WTC11 (cell line): Measurements from ENCODE around the gene CD9.

Source experiments
- CREM ChIP-seq: sonication (generic); formaldehyde crosslinking; IDR thresholded peaks from 2 replicates; pipeline ENCODE4 v1.8.1; 2022; ENCODE audit warnings: mild to moderate bottlenecking, missing genetic modification reagents, moderate library complexity
- CTCF ChIP-seq: fragments of 200-600 bp; IDR thresholded peaks from 2 replicates; pipeline ENCODE4 v1.8.0; 2022; ENCODE audit warnings: antibody characterized with exemption
- E2F1 ChIP-seq: sonication (generic); formaldehyde crosslinking; IDR thresholded peaks from 2 replicates; pipeline ENCODE4 v1.8.0; 2022; ENCODE audit warnings: mild to moderate bottlenecking, missing genetic modification reagents
- IRF2 ChIP-seq: sonication (generic); formaldehyde crosslinking; IDR thresholded peaks from 2 replicates; pipeline ENCODE4 v1.8.0; 2022; ENCODE audit warnings: low read depth, missing genetic modification reagents, borderline replicate concordance
- MYBL2 ChIP-seq: sonication (generic); formaldehyde crosslinking; IDR thresholded peaks from 2 replicates; pipeline ENCODE4 v1.8.1; 2023; ENCODE audit warnings: mild to moderate bottlenecking, moderate library complexity, missing genetic modification reagents
- TEAD4 ChIP-seq: sonication (generic); formaldehyde crosslinking; IDR thresholded peaks from 2 replicates; pipeline ENCODE4 v1.8.0; 2022; ENCODE audit warnings: mild to moderate bottlenecking, missing genetic modification reagents
- USF2 ChIP-seq: sonication (generic); formaldehyde crosslinking; IDR thresholded peaks from 2 replicates; pipeline ENCODE4 v1.8.1; 2023; ENCODE audit warnings: mild to moderate bottlenecking, missing genetic modification reagents, moderate library complexity
- ZNF219 ChIP-seq: sonication (generic); formaldehyde crosslinking; IDR thresholded peaks from 2 replicates; pipeline ENCODE4 v1.8.0; 2023; ENCODE audit warnings: missing genetic modification reagents, mild to moderate bottlenecking, borderline replicate concordance
- ZNF263 ChIP-seq: sonication (generic); formaldehyde crosslinking; IDR thresholded peaks from 2 replicates; pipeline ENCODE4 v1.8.1; 2022; ENCODE audit warnings: low read depth, mild to moderate bottlenecking, moderate library complexity, missing genetic modification reagents
- ZNF317 ChIP-seq: sonication (generic); formaldehyde crosslinking; IDR thresholded peaks from 2 replicates; pipeline ENCODE4 v1.8.1; 2023; ENCODE audit warnings: low read depth, mild to moderate bottlenecking, moderate library complexity, missing genetic modification reagents, borderline replicate concordance
- TF ChIP-seq, protein P1 (sequence below): sonication (generic); formaldehyde crosslinking; IDR thresholded peaks from 2 replicates; pipeline ENCODE4 v1.8.0; 2023; ENCODE audit warnings: mild to moderate bottlenecking, missing genetic modification reagents
- TF ChIP-seq, protein P2 (sequence below): sonication (generic); formaldehyde crosslinking; IDR thresholded peaks from 2 replicates; pipeline ENCODE4 v1.8.1; 2023; ENCODE audit warnings: mild to moderate bottlenecking, moderate library complexity, missing genetic modification reagents

DNA sequence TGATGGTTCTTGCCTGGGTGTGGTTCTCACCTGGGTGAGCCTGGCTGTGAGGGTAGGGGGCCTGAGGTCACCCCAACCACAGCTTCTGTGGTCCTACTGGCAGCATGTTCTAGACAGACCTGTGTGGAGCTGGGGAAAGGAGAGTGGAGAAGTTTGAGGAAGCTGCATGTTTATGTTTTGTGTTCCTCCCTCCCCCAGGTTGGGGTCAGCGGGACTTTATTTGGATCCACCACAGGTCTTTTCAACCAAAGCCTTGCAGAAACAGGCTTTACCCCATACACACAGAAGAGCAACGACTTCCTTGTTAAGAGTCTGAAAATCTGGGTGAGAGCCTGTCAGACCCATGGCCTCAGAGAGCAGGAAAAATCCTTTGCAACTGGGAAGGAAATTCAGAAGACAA is 5.6 kb downstream of the CD9 start:
- TF ChIP-seq CTCF (no peak), MYBL2 (CRISPR knock-in tag) (no peak), TEAD4 (no peak), CREM (CRISPR knock-in tag) (no peak), E2F1 (CRISPR knock-in tag) (no peak), ZNF263 (no peak), IRF2 (no peak), ZNF219 (no peak), USF2 (CRISPR knock-in tag) (no peak), ZNF317 (CRISPR knock-in tag) (no peak)
- TF ChIP-seq, protein P1, sequence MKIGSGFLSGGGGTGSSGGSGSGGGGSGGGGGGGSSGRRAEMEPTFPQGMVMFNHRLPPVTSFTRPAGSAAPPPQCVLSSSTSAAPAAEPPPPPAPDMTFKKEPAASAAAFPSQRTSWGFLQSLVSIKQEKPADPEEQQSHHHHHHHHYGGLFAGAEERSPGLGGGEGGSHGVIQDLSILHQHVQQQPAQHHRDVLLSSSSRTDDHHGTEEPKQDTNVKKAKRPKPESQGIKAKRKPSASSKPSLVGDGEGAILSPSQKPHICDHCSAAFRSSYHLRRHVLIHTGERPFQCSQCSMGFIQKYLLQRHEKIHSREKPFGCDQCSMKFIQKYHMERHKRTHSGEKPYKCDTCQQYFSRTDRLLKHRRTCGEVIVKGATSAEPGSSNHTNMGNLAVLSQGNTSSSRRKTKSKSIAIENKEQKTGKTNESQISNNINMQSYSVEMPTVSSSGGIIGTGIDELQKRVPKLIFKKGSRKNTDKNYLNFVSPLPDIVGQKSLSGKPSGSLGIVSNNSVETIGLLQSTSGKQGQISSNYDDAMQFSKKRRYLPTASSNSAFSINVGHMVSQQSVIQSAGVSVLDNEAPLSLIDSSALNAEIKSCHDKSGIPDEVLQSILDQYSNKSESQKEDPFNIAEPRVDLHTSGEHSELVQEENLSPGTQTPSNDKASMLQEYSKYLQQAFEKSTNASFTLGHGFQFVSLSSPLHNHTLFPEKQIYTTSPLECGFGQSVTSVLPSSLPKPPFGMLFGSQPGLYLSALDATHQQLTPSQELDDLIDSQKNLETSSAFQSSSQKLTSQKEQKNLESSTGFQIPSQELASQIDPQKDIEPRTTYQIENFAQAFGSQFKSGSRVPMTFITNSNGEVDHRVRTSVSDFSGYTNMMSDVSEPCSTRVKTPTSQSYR = no peak
- TF ChIP-seq, protein P2, sequence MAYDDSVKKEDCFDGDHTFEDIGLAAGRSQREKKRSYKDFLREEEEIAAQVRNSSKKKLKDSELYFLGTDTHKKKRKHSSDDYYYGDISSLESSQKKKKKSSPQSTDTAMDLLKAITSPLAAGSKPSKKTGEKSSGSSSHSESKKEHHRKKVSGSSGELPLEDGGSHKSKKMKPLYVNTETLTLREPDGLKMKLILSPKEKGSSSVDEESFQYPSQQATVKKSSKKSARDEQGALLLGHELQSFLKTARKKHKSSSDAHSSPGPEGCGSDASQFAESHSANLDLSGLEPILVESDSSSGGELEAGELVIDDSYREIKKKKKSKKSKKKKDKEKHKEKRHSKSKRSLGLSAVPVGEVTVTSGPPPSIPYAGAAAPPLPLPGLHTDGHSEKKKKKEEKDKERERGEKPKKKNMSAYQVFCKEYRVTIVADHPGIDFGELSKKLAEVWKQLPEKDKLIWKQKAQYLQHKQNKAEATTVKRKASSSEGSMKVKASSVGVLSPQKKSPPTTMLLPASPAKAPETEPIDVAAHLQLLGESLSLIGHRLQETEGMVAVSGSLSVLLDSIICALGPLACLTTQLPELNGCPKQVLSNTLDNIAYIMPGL (CRISPR knock-in tag) = no peak
